HG03103 (cell line): ENCODE results near the gene ACOT7.

Experiments
- ATAC-seq: cut with Tn5 transposase; IDR thresholded peaks from one replicate; pipeline ENCODE4 v1.9.1; 2021; ENCODE audit warnings: low read depth; ENCODE audit not compliant: unreplicated experiment

ACOT7 gene

GRCh38 chr1:6424619-6425593 is 31.3 kb upstream of the ACOT7 start, which contains the start of gene ESPN:
Gene ESPN, plus strand, starts transcription at chr1:6424776. Its CDS starts 180 bp downstream, at chr1:6424956.
- ATAC-seq: no peak

- no peak for ATAC-seq
Observed at GRCh38 chr1:6424000-6424565, 30.5 kb upstream of the ACOT7 start.

- ATAC-seq: no peak
Observed at GRCh38 chr1:6423321-6423999, 29.9 kb upstream of the ACOT7 start.

- ATAC-seq: no peak
Observed at GRCh38 chr1:6421266-6421665, 27.7 kb upstream of the ACOT7 start.

- ATAC-seq: no peak
Observed at GRCh38 chr1:6420454-6421042, 27.0 kb upstream of the ACOT7 start.

GRCh38 chr1:6419804-6420453 is 26.4 kb upstream of the ACOT7 start, which contains the start of gene HES2:
Gene HES2, minus strand, starts transcription at chr1:6419919. Its CDS starts 99 bp downstream, at chr1:6419820.
- ATAC-seq: no peak

GRCh38 chr1:6419397-6419803 is 25.8 kb upstream of the ACOT7 start:
- no peak for ATAC-seq

GRCh38 chr1:6418668-6419396 is 25.3 kb upstream of the ACOT7 start:
- no peak for ATAC-seq

- ATAC-seq: no peak
Observed at GRCh38 chr1:6417961-6418667, 24.5 kb upstream of the ACOT7 start.

- no peak for ATAC-seq
Observed at GRCh38 chr1:6416906-6417305, 23.3 kb upstream of the ACOT7 start.

GRCh38 chr1:6416295-6416656 is 22.7 kb upstream of the ACOT7 start:
- no peak for ATAC-seq

GRCh38 chr1:6414881-6415626 is 21.5 kb upstream of the ACOT7 start:
- ATAC-seq: no peak

GRCh38 chr1:6414443-6414844 is 20.9 kb upstream of the ACOT7 start:
- no peak for ATAC-seq

- ATAC-seq: no peak
Observed at GRCh38 chr1:6412896-6413295, 19.3 kb upstream of the ACOT7 start.

- no peak for ATAC-seq
Observed at GRCh38 chr1:6410248-6410893, 16.8 kb upstream of the ACOT7 start.

- ATAC-seq: no peak
Observed at GRCh38 chr1:6409733-6410132, 16.2 kb upstream of the ACOT7 start.

- ATAC-seq: no peak
Observed at GRCh38 chr1:6409053-6409452, 15.5 kb upstream of the ACOT7 start.

GRCh38 chr1:6408023-6408422 is 14.5 kb upstream of the ACOT7 start:
- ATAC-seq: no peak
